ENCODE data around the gene ZNF319.

The ZNF319 gene

GRCh38 chr16:57962046-57962445, 38.4 kb downstream of the ZNF319 start:
- Histone ChIP-seq H3K9me3 (ENCODE audit: insufficient read depth, low read length, severe bottlenecking) (no peaks in the 10 kb centered on the region), H3K9ac (ENCODE audit: low read depth, low read length) (no peak overlapping the region), H3K27me3 (ENCODE audit: insufficient read depth, low read length, poor library complexity) (no peaks in the 10 kb centered on the region), H3K36me3 (ENCODE audit: insufficient read depth, low read length) (no peaks in the 10 kb centered on the region), H3K4me2 (ENCODE audit: insufficient read depth, low read length) (no peak overlapping the region), H3K4me1 (ENCODE audit: insufficient read depth, low read length) (no peaks in the 10 kb centered on the region), H3K4me3 (ENCODE audit: low read depth in 1 of 2, low read length in 2 of 2) (no peak overlapping the region), H3K79me2 (ENCODE audit: insufficient read depth, low read length) (no peaks in the 10 kb centered on the region), H3K27ac (ENCODE audit: low read length) (no peak overlapping the region), H2AFZ (ENCODE audit: low read depth, low read length) (no peak overlapping the region), H4K20me1 (ENCODE audit: insufficient read depth, low read length) (no peaks in the 10 kb centered on the region; the same call in 1 of the 2 replicates)
- no peak for DNase-seq
- ATAC-seq (ENCODE audit: insufficient read depth, low read depth), result no peak
- TF ChIP-seq EZH2 (IDR thresholded peaks at IDR 0.05; ENCODE audit: borderline replicate concordance, low read depth, low read length, severe bottlenecking), result no peak
- TF ChIP-seq CTCF (IDR thresholded peaks at IDR 0.05; ENCODE audit: borderline replicate concordance, extremely low read depth, low read length, poor library complexity, severe bottlenecking), result no peak

- TF ChIP-seq CTCF (IDR thresholded peaks at IDR 0.05; ENCODE audit: borderline replicate concordance, extremely low read depth, low read length, poor library complexity, severe bottlenecking) (no peak), EZH2 (IDR thresholded peaks at IDR 0.05; ENCODE audit: borderline replicate concordance, low read depth, low read length, severe bottlenecking) (no peak)
- DNase-seq, result no peak
- Histone ChIP-seq H3K79me2 (ENCODE audit: insufficient read depth, low read length) (no peaks in the 10 kb centered on the region), H3K4me2 (ENCODE audit: insufficient read depth, low read length) (no peak overlapping the region), H2AFZ (ENCODE audit: low read depth, low read length) (no peak overlapping the region), H3K27ac (ENCODE audit: low read length) (no peak overlapping the region), H3K36me3 (ENCODE audit: insufficient read depth, low read length) (no peaks in the 10 kb centered on the region), H3K9me3 (ENCODE audit: insufficient read depth, low read length, severe bottlenecking) (no peaks in the 10 kb centered on the region), H3K27me3 (ENCODE audit: insufficient read depth, low read length, poor library complexity) (no peaks in the 10 kb centered on the region), H3K4me3 (ENCODE audit: low read depth in 1 of 2, low read length in 2 of 2) (no peak overlapping the region), H3K9ac (ENCODE audit: low read depth, low read length) (no peak overlapping the region), H4K20me1 (ENCODE audit: insufficient read depth, low read length) (no peaks in the 10 kb centered on the region; the same call in 1 of the 2 replicates), H3K4me1 (ENCODE audit: insufficient read depth, low read length) (no peaks in the 10 kb centered on the region)
- ATAC-seq (ENCODE audit: insufficient read depth, low read depth), result no peak
Measured at GRCh38 chr16:57961538-57961937, 38.9 kb downstream of the ZNF319 start.

- Histone ChIP-seq H3K4me2 (ENCODE audit: insufficient read depth, low read length) (no peak overlapping the region), H3K79me2 (ENCODE audit: insufficient read depth, low read length) (no peaks in the 10 kb centered on the region), H3K9me3 (ENCODE audit: insufficient read depth, low read length, severe bottlenecking) (no peaks in the 10 kb centered on the region), H2AFZ (ENCODE audit: low read depth, low read length) (no peak overlapping the region), H4K20me1 (ENCODE audit: insufficient read depth, low read length) (no peaks in the 10 kb centered on the region; the same call in 1 of the 2 replicates), H3K27me3 (ENCODE audit: insufficient read depth, low read length, poor library complexity) (no peaks in the 10 kb centered on the region), H3K36me3 (ENCODE audit: insufficient read depth, low read length) (no peaks in the 10 kb centered on the region), H3K9ac (ENCODE audit: low read depth, low read length) (no peak overlapping the region), H3K4me3 (ENCODE audit: low read depth in 1 of 2, low read length in 2 of 2) (no peak overlapping the region), H3K27ac (ENCODE audit: low read length) (no peak overlapping the region), H3K4me1 (ENCODE audit: insufficient read depth, low read length) (no peaks in the 10 kb centered on the region)
- TF ChIP-seq CTCF (IDR thresholded peaks at IDR 0.05; ENCODE audit: borderline replicate concordance, extremely low read depth, low read length, poor library complexity, severe bottlenecking) (no peak), EZH2 (IDR thresholded peaks at IDR 0.05; ENCODE audit: borderline replicate concordance, low read depth, low read length, severe bottlenecking) (no peak)
- no peak for ATAC-seq (ENCODE audit: insufficient read depth, low read depth)
- DNase-seq, result no peak
Measured at GRCh38 chr16:57960826-57961472, 39.5 kb downstream of the ZNF319 start.
